ENCODE data around the gene GSTP1.
"Not testable (repeated sequence)": the region's sequence is repeated elsewhere in the genome, so short reads cannot be mapped to it uniquely, and the experiment has no call there.

GSTP1 gene

DNA sequence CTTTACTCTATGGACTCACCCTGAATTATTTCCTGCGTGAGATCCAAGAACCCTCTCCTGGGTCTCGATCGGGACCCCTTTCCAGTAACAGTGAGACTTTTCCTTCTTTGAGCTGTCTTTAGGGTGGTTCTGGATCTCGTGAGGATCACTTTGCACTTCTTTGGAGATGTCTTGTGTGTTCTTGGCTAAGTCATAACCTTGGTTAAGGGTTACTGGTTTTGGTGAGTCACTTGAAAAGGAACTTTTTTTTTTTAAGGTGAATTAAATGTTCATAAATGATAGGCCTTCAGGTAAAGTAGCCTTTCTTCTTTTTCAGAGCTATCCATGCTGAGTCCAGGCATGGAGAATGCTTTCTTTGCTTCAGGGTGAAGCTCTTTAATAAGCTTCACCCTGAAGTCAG, 19.4 kb upstream of the GSTP1 start:
- DNase-seq, result no peak

- no peak for DNase-seq
These were observed 12.2 kb upstream of the GSTP1 start for GRCh38 chr11:67571443-67571842.

GRCh38 chr11:67572305-67572704, 11.3 kb upstream of the GSTP1 start:
- no peak for DNase-seq

GRCh38 chr11:67572747-67573419, 10.7 kb upstream of the GSTP1 start:
- peak; percentile 28 for DNase-seq

DNA sequence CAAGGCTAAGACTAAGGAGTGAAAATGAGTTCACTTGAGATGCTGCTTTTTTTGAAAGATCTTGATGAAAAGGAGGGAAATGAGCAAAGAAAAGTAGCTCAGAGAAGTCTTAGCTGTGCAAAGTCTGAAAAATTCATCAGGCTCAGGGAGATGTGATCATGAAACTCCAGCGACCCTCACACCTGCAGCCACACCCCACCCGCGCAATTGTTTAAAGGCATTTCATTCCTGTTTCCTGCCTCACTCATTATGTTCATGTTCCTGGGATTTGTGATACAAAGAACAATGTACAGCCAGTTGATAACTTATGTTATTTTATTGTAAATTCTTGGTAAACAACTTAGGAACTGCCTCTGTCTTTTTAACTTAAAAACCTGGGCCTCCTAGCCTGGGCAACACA, 8.7 kb upstream of the GSTP1 start:
- DNase-seq, result no peak

GRCh38 chr11:67576735-67577475, 6.7 kb upstream of the GSTP1 start:
- DNase-seq, result no peak

DNA sequence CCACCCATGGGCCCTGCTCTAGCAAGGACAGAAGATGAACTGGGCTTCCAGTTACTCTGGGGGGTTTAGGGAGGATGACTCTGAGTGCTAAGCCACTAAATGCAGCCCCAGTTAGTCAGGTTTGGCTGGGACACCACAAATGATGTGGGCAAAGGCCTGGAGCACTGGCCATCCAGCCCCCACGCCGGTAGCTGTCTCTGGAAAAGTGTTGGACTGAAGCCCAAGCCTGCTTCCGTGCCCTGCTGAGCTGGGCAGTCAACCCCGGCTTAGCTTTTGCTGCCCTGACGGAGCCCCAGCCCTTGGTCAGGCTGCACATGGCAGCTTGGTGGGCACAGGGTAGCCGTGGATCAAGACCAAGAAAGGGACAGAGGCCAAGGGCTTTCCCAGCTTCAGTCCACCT, 5.7 kb upstream of the GSTP1 start:
- DNase-seq, result no peak

- DNase-seq, result no peak
These were observed 2.1 kb upstream of the GSTP1 start for GRCh38 chr11:67581469-67581868.

GRCh38 chr11:67582011-67582410, 1.6 kb upstream of the GSTP1 start:
- no peak for DNase-seq

DNA sequence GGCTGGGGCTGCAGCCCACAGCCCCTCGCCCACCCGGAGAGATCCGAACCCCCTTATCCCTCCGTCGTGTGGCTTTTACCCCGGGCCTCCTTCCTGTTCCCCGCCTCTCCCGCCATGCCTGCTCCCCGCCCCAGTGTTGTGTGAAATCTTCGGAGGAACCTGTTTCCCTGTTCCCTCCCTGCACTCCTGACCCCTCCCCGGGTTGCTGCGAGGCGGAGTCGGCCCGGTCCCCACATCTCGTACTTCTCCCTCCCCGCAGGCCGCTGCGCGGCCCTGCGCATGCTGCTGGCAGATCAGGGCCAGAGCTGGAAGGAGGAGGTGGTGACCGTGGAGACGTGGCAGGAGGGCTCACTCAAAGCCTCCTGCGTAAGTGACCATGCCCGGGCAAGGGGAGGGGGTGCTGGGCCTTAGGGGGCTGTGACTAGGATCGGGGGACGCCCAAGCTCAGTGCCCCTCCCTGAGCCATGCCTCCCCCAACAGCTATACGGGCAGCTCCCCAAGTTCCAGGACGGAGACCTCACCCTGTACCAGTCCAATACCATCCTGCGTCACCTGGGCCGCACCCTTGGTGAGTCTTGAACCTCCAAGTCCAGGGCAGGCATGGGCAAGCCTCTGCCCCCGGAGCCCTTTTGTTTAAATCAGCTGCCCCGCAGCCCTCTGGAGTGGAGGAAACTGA, 731 bp downstream of the GSTP1 start:
- no peak for DNase-seq

DNA sequence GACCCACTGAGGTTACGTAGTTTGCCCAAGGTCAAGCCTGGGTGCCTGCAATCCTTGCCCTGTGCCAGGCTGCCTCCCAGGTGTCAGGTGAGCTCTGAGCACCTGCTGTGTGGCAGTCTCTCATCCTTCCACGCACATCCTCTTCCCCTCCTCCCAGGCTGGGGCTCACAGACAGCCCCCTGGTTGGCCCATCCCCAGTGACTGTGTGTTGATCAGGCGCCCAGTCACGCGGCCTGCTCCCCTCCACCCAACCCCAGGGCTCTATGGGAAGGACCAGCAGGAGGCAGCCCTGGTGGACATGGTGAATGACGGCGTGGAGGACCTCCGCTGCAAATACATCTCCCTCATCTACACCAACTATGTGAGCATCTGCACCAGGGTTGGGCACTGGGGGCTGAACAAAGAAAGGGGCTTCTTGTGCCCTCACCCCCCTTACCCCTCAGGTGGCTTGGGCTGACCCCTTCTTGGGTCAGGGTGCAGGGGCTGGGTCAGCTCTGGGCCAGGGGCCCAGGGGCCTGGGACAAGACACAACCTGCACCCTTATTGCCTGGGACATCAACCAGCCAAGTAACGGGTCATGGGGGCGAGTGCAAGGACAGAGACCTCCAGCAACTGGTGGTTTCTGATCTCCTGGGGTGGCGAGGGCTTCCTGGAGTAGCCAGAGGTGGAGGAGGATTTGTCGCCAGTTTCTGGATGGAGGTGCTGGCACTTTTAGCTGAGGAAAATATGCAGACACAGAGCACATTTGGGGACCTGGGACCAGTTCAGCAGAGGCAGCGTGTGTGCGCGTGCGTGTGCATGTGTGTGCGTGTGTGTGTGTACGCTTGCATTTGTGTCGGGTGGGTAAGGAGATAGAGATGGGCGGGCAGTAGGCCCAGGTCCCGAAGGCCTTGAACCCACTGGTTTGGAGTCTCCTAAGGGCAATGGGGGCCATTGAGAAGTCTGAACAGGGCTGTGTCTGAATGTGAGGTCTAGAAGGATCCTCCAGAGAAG, 1.6 kb downstream of the GSTP1 start:
- DNase-seq, result no peak

DNA sequence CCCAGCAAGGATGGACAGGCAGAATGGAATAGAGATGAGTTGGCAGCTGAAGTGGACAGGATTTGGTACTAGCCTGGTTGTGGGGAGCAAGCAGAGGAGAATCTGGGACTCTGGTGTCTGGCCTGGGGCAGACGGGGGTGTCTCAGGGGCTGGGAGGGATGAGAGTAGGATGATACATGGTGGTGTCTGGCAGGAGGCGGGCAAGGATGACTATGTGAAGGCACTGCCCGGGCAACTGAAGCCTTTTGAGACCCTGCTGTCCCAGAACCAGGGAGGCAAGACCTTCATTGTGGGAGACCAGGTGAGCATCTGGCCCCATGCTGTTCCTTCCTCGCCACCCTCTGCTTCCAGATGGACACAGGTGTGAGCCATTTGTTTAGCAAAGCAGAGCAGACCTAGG, 2.3 kb downstream of the GSTP1 start:
- DNase-seq, result no peak

DNA sequence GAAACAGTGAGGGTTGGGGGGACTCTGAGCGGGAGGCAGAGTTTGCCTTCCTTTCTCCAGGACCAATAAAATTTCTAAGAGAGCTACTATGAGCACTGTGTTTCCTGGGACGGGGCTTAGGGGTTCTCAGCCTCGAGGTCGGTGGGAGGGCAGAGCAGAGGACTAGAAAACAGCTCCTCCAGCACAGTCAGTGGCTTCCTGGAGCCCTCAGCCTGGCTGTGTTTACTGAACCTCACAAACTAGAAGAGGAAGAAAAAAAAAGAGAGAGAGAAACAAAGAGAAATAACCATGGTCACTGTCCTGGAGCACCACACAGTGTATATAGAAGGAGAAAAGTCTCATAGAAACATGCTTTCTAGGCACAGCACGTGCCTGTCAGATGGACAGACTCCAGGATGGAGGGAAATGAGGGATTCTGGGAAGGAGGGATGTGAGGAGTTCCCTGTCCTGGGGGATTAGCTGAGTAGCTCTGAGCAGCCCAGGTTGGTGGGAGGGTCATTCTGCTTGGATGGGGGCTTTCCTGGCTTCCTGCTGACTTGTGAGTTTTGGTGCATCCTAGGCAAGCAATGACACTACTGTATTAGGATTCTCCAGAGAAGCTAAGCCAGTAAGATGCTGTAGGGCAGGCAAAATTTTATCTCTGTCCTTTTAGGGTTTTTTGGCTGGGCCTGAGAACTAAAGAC, 3.1 kb downstream of the GSTP1 start:
- DNase-seq, result no peak

- DNase-seq, result no peak
These were observed 4.5 kb downstream of the GSTP1 start for GRCh38 chr11:67588136-67588503.

DNA sequence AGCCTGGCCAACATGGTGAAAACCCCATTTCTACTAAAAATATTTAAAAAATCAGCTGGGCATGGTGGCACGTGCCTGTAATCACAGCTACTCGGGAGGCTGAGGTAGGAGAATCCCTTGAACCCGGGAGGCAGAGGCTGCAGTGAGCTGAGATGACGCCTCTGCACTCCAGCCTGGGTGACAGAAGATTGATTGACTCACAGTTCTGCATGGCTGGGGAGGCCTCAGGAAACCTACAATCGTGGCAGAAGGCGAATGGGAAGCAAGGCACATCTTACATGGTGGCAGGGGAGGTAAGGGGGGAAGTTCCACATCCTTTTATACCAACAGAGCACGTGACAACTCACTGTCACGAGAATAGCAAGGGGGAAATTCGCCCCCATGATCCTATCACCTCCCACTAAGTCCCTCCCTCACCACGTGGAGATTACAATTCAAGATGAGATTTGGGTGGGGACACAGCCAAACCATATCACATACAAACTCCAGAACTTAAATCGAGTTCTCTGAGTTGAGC, 5.3 kb downstream of the GSTP1 start:
- DNase-seq, result not testable (repeated sequence)

- DNase-seq, result no peak
These were observed 9.4 kb downstream of the GSTP1 start for GRCh38 chr11:67592880-67593564.

- no peak for DNase-seq
These were observed 9.9 kb downstream of the GSTP1 start for GRCh38 chr11:67593565-67593905.

GRCh38 chr11:67594480-67594879, 10.9 kb downstream of the GSTP1 start:
- DNase-seq, result no peak

DNA sequence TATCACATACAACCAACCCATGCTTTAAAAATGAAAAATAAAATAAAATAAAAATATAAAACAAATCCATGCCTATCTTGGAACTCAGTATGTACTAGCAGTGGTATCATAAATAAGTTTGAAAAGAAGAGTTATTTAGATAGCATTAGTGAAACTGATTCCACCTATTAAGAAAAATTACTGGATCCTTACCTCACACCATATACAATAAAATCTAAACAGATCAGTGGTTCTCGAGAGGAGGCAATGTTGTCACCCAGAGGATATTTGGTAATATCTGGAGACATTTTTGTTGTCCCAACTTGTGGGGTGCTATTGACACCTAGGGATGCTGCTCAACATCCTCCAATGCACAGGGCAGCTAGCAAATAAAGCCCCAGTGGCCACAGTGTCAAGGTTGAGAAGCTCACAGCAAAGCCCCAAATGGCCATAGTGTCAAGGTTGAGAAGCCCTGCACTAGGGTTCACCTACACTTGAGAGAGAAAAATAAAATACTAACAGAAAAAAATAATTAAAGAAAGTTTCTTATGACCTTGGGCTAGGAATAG, 13.2 kb downstream of the GSTP1 start:
- no peak for DNase-seq

GRCh38 chr11:67597458-67597857, 13.8 kb downstream of the GSTP1 start:
- not testable (repeated sequence) for DNase-seq

DNA sequence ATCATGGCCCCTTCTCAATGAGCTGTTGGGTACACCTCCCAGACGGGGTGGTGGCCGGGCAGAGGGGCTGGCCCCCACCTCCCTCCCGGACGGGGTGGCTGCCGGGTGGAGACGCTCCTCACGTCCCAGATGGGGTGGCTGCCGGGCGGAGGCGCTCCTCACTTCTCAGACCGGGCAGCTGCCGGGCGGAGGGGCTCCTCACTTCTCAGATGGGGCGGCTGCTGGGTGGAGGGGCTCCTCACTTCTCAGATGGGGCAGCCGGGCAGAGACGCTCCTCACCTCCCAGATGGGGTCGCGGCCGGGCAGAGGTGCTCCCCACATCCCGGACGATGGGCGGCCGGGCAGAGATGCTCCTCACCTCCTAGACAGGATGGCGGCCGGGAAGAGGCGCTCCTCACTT, 14.4 kb downstream of the GSTP1 start:
- DNase-seq, result not testable (repeated sequence)

All from NCI-H226 (cell line).